K562 (cell line): ENCODE results near the gene MOCS3. TPM values are rescaled to one million over a fixed set of nuclear protein-coding genes. Genes with fewer than 3 reads are reported as not detected.

Source experiments
- CAMTA2 ChIP-seq: fragments of 250-450 bp; sonication (Bioruptor Pico); conservative IDR thresholded peaks from 2 replicates; pipeline ENCODE4 v1.5.1; 2022
- CREM ChIP-seq: IDR thresholded peaks from 2 replicates; pipeline ENCODE4 v1.6.1; 2014; ENCODE audit warnings: antibody characterized with exemption, low read depth
- EP300 ChIP-seq: IDR thresholded peaks from 2 replicates; pipeline ENCODE4 v1.6.1; 2012; ENCODE audit warnings: low read length, improper control_type of control experiment
- FOS ChIP-seq: IDR thresholded peaks from 3 replicates; pipeline ENCODE4 v1.6.1; 2011; ENCODE audit not compliant: insufficient read length; ENCODE audit errors: extremely low read depth
- HDAC6 ChIP-seq: IDR thresholded peaks from 2 replicates; pipeline ENCODE4 v1.6.1; 2012; ENCODE audit warnings: low read depth, mild to moderate bottlenecking, control low read depth, inconsistent platforms, low read length, moderate library complexity
- HNRNPLL ChIP-seq: fragments of 200-400 bp; formaldehyde crosslinking; IDR thresholded peaks from 2 replicates; pipeline ENCODE4 v1.6.1; 2017; ENCODE audit warnings: low read length, low read depth, mild to moderate bottlenecking; ENCODE audit not compliant: poor library complexity, severe bottlenecking
- JUND ChIP-seq, 2 experiments: IDR thresholded peaks; 2 replicates in 1 of 2; 3 replicates in 1 of 2; pipeline ENCODE4 v1.6.1; 2011; ENCODE audit warnings: borderline replicate concordance in 2 of 2, low read depth in 2 of 2, low read length in 2 of 2, improper control_type of control experiment in 1 of 2, missing biosample characterization in 1 of 2, missing genetic modification characterization in 1 of 2, missing genetic modification reagents in 1 of 2
- MXI1 ChIP-seq: IDR thresholded peaks from 2 replicates; pipeline ENCODE4 v1.6.1; 2011; ENCODE audit warnings: low read depth, mild to moderate bottlenecking, improper control_type of control experiment, low read length
- NFE2L1 ChIP-seq: fragments of 450-650 bp; IDR thresholded peaks from 2 replicates; pipeline ENCODE4 v1.6.1; 2016; ENCODE audit warnings: missing genetic modification characterization, low read depth, mild to moderate bottlenecking, missing compliant biosample characterization, moderate library complexity, borderline replicate concordance
- NFIC ChIP-seq: fragments of 450-650 bp; IDR thresholded peaks from 2 replicates; pipeline ENCODE4 v1.6.1; 2017; ENCODE audit warnings: mild to moderate bottlenecking, inconsistent platforms
- PHF21A ChIP-seq: fragments of 450-650 bp; IDR thresholded peaks from 2 replicates; pipeline ENCODE4 v1.6.1; 2017; ENCODE audit warnings: low read depth, borderline replicate concordance
- RAD21 ChIP-seq, 2 experiments: fragments of 250-450 bp in 1 of 2; fragments of 450-650 bp in 1 of 2; sonication (Bioruptor Pico) in 1 of 2; formaldehyde crosslinking in 1 of 2; IDR thresholded peaks in 1 of 2; conservative IDR thresholded peaks in 1 of 2; 2 replicates each; pipeline versions ENCODE4 v1.4.0 to v1.8.0; 2020 to 2022; ENCODE audit warnings: mild to moderate bottlenecking in 2 of 2, moderate library complexity in 1 of 2
- RAD51 ChIP-seq: fragments of 450-650 bp; IDR thresholded peaks from 2 replicates; pipeline ENCODE4 v1.7.1; 2016; ENCODE audit warnings: low read depth, mild to moderate bottlenecking, borderline replicate concordance
- SMC3 ChIP-seq: conservative IDR thresholded peaks from 2 replicates; pipeline ENCODE4 v1.6.1; 2011; ENCODE audit warnings: low read depth, low read length, improper control_type of control experiment; ENCODE audit not compliant: insufficient read depth
- TCF7 ChIP-seq: sonication (generic); IDR thresholded peaks from 2 replicates; pipeline ENCODE4 v1.6.1; 2016; ENCODE audit warnings: antibody characterized with exemption, borderline replicate concordance
- TSC22D4 ChIP-seq: fragments of 450-650 bp; IDR thresholded peaks from 2 replicates; pipeline ENCODE4 v1.6.1; 2016; ENCODE audit warnings: missing genetic modification characterization, missing biosample characterization, control low read depth
- ZNF311 ChIP-seq: fragments of 250-450 bp; sonication (Bioruptor Pico); IDR thresholded peaks from 2 replicates; pipeline ENCODE4 v1.4.0; 2020; ENCODE audit warnings: mild to moderate bottlenecking, moderate library complexity
- polyA plus RNA-seq, 8 experiments: library from polyadenylated mRNA; depleted of rRNA in 4 of 8; stranded (reverse) in 5 of 8; unstranded in 3 of 8; fragments of >200 nt; fragmentation: Nextera tagmentation in 2 of 8; fragmentation: Illumina TruSeq in 1 of 8; extraction: Ambion mirVana in 2 of 8; extraction: Trizol in 1 of 8; gene quantifications; 2 replicates each; pipeline versions ENCODE4 v1.2.1 to v1.2.3, GENCODE V29; 2011 to 2014; ENCODE audit warnings: inconsistent platforms in 1 of 8, missing spikeins in 1 of 8
- total RNA-seq, 7 experiments: library from RNA; depleted of rRNA in 6 of 7; stranded (reverse); fragments of >200 nt in 6 of 7; fragmentation: Illumina TruSeq in 2 of 7; extraction: Trizol in 2 of 7; gene quantifications; 2 replicates each; pipeline versions ENCODE4 v1.2.1 to v1.2.3, GENCODE V29; 2011 to 2021; ENCODE audit warnings: low replicate concordance in 1 of 7
- TF ChIP-seq, protein P1 (sequence below), 2 experiments: fragments of 450-650 bp in 1 of 2; sonication (generic) in 1 of 2; formaldehyde crosslinking in 1 of 2; IDR thresholded peaks in 1 of 2; conservative IDR thresholded peaks in 1 of 2; 2 replicates each; pipeline versions ENCODE4 v1.6.1 to v1.8.1; 2016 to 2023; ENCODE audit warnings: mild to moderate bottlenecking in 2 of 2, moderate library complexity in 2 of 2, inconsistent platforms in 1 of 2, missing genetic modification reagents in 1 of 2
- TF ChIP-seq, protein P2 (sequence below): fragments of 450-650 bp; formaldehyde crosslinking; IDR thresholded peaks from 2 replicates; pipeline ENCODE4 v1.4.0; 2022; ENCODE audit warnings: mild to moderate bottlenecking, moderate library complexity
- TF ChIP-seq, protein P3 (sequence below): sonication (generic); formaldehyde crosslinking; IDR thresholded peaks from 2 replicates; pipeline ENCODE4 v1.9.0; 2022; ENCODE audit warnings: mild to moderate bottlenecking, missing genetic modification reagents
- TF ChIP-seq, protein P4 (sequence below): fragments of 250-450 bp; sonication (Bioruptor Pico); IDR thresholded peaks from 2 replicates; pipeline ENCODE4 v1.5.0; 2020; ENCODE audit warnings: mild to moderate bottlenecking
- TF ChIP-seq, protein P5 (sequence below): sonication (generic); formaldehyde crosslinking; IDR thresholded peaks from 2 replicates; pipeline ENCODE4 v1.8.1; 2023; ENCODE audit warnings: mild to moderate bottlenecking, missing genetic modification reagents, moderate library complexity

The MOCS3 gene
- total and polyA plus RNA-seq, 9 of the 15 experiments (the other 6 are each of a cell fraction or from before 2014, with no cell fraction given): 0.70 to 6.2 (median 2.9) TPM

DNA sequence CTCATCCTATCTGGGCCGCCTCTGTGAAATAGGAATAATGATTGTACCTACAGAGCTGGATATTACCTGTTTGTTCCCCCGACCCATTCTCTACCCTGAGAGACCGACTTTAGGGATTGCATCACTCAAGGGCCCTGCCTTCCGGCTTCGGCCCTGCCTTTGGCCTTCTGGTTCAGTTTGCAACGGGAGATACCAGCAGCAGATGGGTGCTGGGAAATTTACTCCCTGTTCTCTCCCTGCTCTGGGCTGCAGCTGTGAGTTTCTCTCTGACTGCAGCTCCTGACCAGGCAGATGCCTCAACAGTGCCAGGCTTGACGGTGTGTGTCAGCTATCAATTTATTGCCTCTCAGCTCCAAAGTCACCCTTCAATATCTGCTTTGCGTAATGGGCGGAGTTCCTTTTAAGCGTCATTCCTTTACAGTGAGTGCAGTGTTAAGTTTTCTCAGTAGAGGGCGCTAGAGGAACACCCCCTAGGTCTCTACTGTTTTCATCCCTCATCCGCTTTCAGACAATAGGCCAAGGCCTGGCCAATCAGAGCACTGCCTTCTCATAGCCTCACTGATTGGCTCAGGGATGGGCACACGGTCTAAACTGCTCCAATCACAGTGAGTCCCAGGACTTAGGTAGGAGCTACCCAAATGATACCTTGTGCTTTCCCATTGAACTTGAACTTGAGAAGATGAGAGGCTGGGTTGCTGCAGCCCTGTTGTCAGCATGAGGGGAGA, 34.3 kb downstream of the MOCS3 start (continued):
- TF ChIP-seq, protein P1, sequence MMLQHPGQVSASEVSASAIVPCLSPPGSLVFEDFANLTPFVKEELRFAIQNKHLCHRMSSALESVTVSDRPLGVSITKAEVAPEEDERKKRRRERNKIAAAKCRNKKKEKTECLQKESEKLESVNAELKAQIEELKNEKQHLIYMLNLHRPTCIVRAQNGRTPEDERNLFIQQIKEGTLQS (IDR thresholded peaks at IDR 0.05): peak; percentile 84; the same call in 1 of the 2 replicates
- TF ChIP-seq, protein P1 (CRISPR knock-in tag; conservative IDR thresholded peaks at IDR 0.05): 0 out of 2 replicates have a peak, but pooled peaks have one; percentile 52
- TF ChIP-seq HDAC6 (no peak), PHF21A (no peak), FOS (peak; percentile 74), CAMTA2 (CRISPR knock-in tag) (no peak), TSC22D4 (tag) (no peak), SMC3 (peak; percentile 50), RAD21 (CRISPR knock-in tag; conservative IDR thresholded peaks at IDR 0.05 in 1 of 2, IDR thresholded peaks at IDR 0.05 in 1 of 2) (peak; percentile 86 to 93), ZNF311 (no peak), EP300 (no peak), NFIC (no peak), JUND (IDR thresholded peaks at IDR 0.05; ENCODE audit: borderline replicate concordance, low read depth, low read length) (peak; percentile 36; the same call in 1 of the 2 replicates), JUND (tag; IDR thresholded peaks at IDR 0.05; ENCODE audit: borderline replicate concordance, low read depth, low read length) (peak; percentile 13; the same call in 1 of the 3 replicates), NFE2L1 (tag) (no peak), TCF7 (no peak), RAD51 (peak; percentile 60; the same call in 1 of the 2 replicates), MXI1 (no peak), CREM (peak; percentile 69), HNRNPLL (peak; percentile 48)
- TF ChIP-seq, protein P2, sequence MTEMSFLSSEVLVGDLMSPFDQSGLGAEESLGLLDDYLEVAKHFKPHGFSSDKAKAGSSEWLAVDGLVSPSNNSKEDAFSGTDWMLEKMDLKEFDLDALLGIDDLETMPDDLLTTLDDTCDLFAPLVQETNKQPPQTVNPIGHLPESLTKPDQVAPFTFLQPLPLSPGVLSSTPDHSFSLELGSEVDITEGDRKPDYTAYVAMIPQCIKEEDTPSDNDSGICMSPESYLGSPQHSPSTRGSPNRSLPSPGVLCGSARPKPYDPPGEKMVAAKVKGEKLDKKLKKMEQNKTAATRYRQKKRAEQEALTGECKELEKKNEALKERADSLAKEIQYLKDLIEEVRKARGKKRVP (CRISPR knock-in tag): 0 out of 2 replicates have a peak, but pooled peaks have one; percentile 39
- TF ChIP-seq, protein P3, sequence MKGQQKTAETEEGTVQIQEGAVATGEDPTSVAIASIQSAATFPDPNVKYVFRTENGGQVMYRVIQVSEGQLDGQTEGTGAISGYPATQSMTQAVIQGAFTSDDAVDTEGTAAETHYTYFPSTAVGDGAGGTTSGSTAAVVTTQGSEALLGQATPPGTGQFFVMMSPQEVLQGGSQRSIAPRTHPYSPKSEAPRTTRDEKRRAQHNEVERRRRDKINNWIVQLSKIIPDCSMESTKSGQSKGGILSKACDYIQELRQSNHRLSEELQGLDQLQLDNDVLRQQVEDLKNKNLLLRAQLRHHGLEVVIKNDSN (CRISPR knock-in tag): peak; percentile 80
- TF ChIP-seq, protein P4, sequence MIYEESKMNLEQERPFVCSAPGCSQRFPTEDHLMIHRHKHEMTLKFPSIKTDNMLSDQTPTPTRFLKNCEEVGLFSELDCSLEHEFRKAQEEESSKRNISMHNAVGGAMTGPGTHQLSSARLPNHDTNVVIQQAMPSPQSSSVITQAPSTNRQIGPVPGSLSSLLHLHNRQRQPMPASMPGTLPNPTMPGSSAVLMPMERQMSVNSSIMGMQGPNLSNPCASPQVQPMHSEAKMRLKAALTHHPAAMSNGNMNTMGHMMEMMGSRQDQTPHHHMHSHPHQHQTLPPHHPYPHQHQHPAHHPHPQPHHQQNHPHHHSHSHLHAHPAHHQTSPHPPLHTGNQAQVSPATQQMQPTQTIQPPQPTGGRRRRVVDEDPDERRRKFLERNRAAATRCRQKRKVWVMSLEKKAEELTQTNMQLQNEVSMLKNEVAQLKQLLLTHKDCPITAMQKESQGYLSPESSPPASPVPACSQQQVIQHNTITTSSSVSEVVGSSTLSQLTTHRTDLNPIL (CRISPR knock-in tag): no peak
- TF ChIP-seq, protein P5, sequence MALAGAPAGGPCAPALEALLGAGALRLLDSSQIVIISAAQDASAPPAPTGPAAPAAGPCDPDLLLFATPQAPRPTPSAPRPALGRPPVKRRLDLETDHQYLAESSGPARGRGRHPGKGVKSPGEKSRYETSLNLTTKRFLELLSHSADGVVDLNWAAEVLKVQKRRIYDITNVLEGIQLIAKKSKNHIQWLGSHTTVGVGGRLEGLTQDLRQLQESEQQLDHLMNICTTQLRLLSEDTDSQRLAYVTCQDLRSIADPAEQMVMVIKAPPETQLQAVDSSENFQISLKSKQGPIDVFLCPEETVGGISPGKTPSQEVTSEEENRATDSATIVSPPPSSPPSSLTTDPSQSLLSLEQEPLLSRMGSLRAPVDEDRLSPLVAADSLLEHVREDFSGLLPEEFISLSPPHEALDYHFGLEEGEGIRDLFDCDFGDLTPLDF (CRISPR knock-in tag): no peak
